Measurements from ENCODE around the gene TM2D3. TPM values are rescaled to one million over a fixed set of nuclear protein-coding genes. Genes with fewer than 3 reads are reported as not detected.

The TM2D3 gene
- total and polyA plus RNA-seq, 2 experiments from 2014 or later = 26.2 to 36.6 TPM

GRCh38 chr15:101611580-101612299 lies 40.4 kb downstream of the TM2D3 start:
- Histone ChIP-seq H3K27ac (ENCODE audit: low read depth) (no peak overlapping the region), H3F3A (replicated peaks; ENCODE audit: low read depth) (no peaks in the 10 kb centered on the region), H3K36me3 (ENCODE audit: insufficient read depth) (no peaks in the 10 kb centered on the region), H3K4me3 (no peak overlapping the region), H3K4me2 (no peak overlapping the region), H4K20me1 (replicated peaks; ENCODE audit: insufficient read depth) (no peaks in the 10 kb centered on the region), H3K9me2 (ENCODE audit: insufficient read depth) (no peaks in the 10 kb centered on the region), H3K4me1 (ENCODE audit: insufficient read depth) (peaks cover 5% of the 10 kb centered on the region), H2AFZ (no peak overlapping the region), H3K79me2 (replicated peaks; ENCODE audit: insufficient read depth) (no peaks in the 10 kb centered on the region), H3K27me3 (ENCODE audit: insufficient read depth) (no peaks in the 10 kb centered on the region)
- DNase-seq (ENCODE audit: low spot score) (no peak), ATAC-seq (no peak)
- Mint-ChIP-seq H3K4me3 (no peak overlapping the region), H3K4me1 (peaks cover 16% of the 10 kb centered on the region), H3K36me3 (ENCODE audit: low read depth) (no peaks in the 10 kb centered on the region), H3K9me3 (no peaks in the 10 kb centered on the region; the same call in 2 of the 3 replicates), H3K27me3 (ENCODE audit: insufficient read depth, low read depth, poor library complexity) (peaks cover 19% of the 10 kb centered on the region), H3K27ac (no peak overlapping the region)
- TF ChIP-seq STAT1 (IDR thresholded peaks at IDR 0.05; ENCODE audit: unreplicated experiment) (no peak), POLR2AphosphoS5 (IDR thresholded peaks at IDR 0.05; ENCODE audit: low read depth) (no peak), ZNF462 (CRISPR knock-in tag; IDR thresholded peaks at IDR 0.05) (no peak), EZH2phosphoT487 (IDR thresholded peaks at IDR 0.05; ENCODE audit: unreplicated experiment) (no peak), REST (IDR thresholded peaks at IDR 0.05; ENCODE audit: unreplicated experiment) (no peak), CREB1 (CRISPR knock-in tag; IDR thresholded peaks at IDR 0.05; ENCODE audit: low read depth) (no peak), ZNF114 (CRISPR knock-in tag; IDR thresholded peaks at IDR 0.05) (no peak), JUNB (IDR thresholded peaks at IDR 0.05; ENCODE audit: unreplicated experiment) (no peak), NANOG (IDR thresholded peaks at IDR 0.05; ENCODE audit: borderline replicate concordance) (no peak), ETS1 (IDR thresholded peaks at IDR 0.05) (no peak), ZNF331 (CRISPR knock-in tag; IDR thresholded peaks at IDR 0.05; ENCODE audit: low read depth) (no peak), CTCF (conservative IDR thresholded peaks at IDR 0.05; ENCODE audit: low read depth in 2 of 2) (no peak), EZH2 (IDR thresholded peaks at IDR 0.05; ENCODE audit: low read depth, unreplicated experiment) (no peak)

Data from GM23338 (cell line).